Muscle layer of duodenum (tissue), 2 donors: Measurements from ENCODE around the gene SFN.
"Not testable (repeated sequence)": the region's sequence is repeated elsewhere in the genome, so short reads cannot be mapped to it uniquely, and the experiment has no call there.

Source experiments
- H3K27ac ChIP-seq: one replicate; pipeline ENCODE4 v1.7.0; 2013; ENCODE audit warnings: mild to moderate bottlenecking, low read length
- H3K27me3 ChIP-seq: one replicate; pipeline ENCODE4 v1.7.0; 2013; ENCODE audit warnings: low read depth, mild to moderate bottlenecking, control low read depth, low read length
- H3K36me3 ChIP-seq, 2 donors: one replicate each; pipeline ENCODE4 v1.7.0; 2013; ENCODE audit warnings: low read length in 2 of 2, control low read depth in 1 of 2, mild to moderate bottlenecking in 1 of 2; ENCODE audit not compliant: insufficient read depth in 2 of 2, control insufficient read depth in 1 of 2
- H3K4me1 ChIP-seq, 2 donors: one replicate each; pipeline ENCODE4 v1.7.0; 2013; ENCODE audit warnings: low read length in 2 of 2, mild to moderate bottlenecking in 2 of 2, control low read depth in 1 of 2, moderate library complexity in 1 of 2; ENCODE audit not compliant: insufficient read depth in 2 of 2, control insufficient read depth in 1 of 2
- H3K4me3 ChIP-seq, 2 donors: one replicate each; pipeline ENCODE4 v1.7.0; 2013; ENCODE audit warnings: low read length in 2 of 2, low read depth in 1 of 2, mild to moderate bottlenecking in 1 of 2
- H3K9me3 ChIP-seq, 2 donors: one replicate each; pipeline ENCODE4 v1.7.0; 2013; ENCODE audit warnings: low read length in 2 of 2, control low read depth in 1 of 2, mild to moderate bottlenecking in 1 of 2; ENCODE audit not compliant: control insufficient read depth in 1 of 2
- donor health status: healthy.

SFN gene

GRCh38 chr1:26856604-26857469, 6.1 kb upstream of the SFN start:
- H3K36me3 ChIP-seq, result peaks cover 25 to 59% of the 10 kb centered on the region in 2 donors
- no peak overlapping the region for H3K4me3 ChIP-seq
- H3K27ac ChIP-seq, result no peak overlapping the region
- no peaks in the 10 kb centered on the region for H3K4me1 ChIP-seq
- H3K27me3 ChIP-seq, result no peaks in the 10 kb centered on the region
- no peaks in the 10 kb centered on the region for H3K9me3 ChIP-seq

- Histone ChIP-seq H3K27me3 (no peaks in the 10 kb centered on the region), H3K4me3 (no peak overlapping the region), H3K36me3 (peaks cover 21 to 52% of the 10 kb centered on the region in 2 donors), H3K9me3 (no peaks in the 10 kb centered on the region), H3K27ac (no peak overlapping the region), H3K4me1 (no peaks in the 10 kb centered on the region)
Measured at GRCh38 chr1:26857473-26858060, 5.4 kb upstream of the SFN start.

GRCh38 chr1:26858160-26858559, 4.8 kb upstream of the SFN start:
- no peaks in the 10 kb centered on the region for H3K4me1 ChIP-seq
- no peaks in the 10 kb centered on the region for H3K9me3 ChIP-seq
- no peaks in the 10 kb centered on the region for H3K27me3 ChIP-seq
- peaks cover 17 to 46% of the 10 kb centered on the region in 2 donors for H3K36me3 ChIP-seq
- no peak overlapping the region for H3K4me3 ChIP-seq
- no peak overlapping the region for H3K27ac ChIP-seq

GRCh38 chr1:26858891-26859640, 3.9 kb upstream of the SFN start:
- H3K4me1 ChIP-seq, result peaks cover 0 to 4% of the 10 kb centered on the region in 2 donors
- no peak overlapping the region for H3K27ac ChIP-seq
- H3K36me3 ChIP-seq, result peaks cover 8 to 37% of the 10 kb centered on the region in 2 donors
- no peaks in the 10 kb centered on the region for H3K9me3 ChIP-seq
- no peaks in the 10 kb centered on the region for H3K27me3 ChIP-seq
- H3K4me3 ChIP-seq, result no peak overlapping the region

- peaks cover 0 to 9% of the 10 kb centered on the region in 2 donors for H3K4me1 ChIP-seq
- H3K4me3 ChIP-seq, result no peak overlapping the region
- H3K9me3 ChIP-seq, result no peaks in the 10 kb centered on the region
- no peak overlapping the region for H3K27ac ChIP-seq
- H3K27me3 ChIP-seq, result no peaks in the 10 kb centered on the region
- H3K36me3 ChIP-seq, result peaks cover 0 to 16% of the 10 kb centered on the region in 2 donors
Measured at GRCh38 chr1:26861286-26861701, 1.7 kb upstream of the SFN start.

GRCh38 chr1:26861889-26862378, 1.0 kb upstream of the SFN start:
- Histone ChIP-seq H3K27ac (no peak overlapping the region), H3K4me1 (peaks cover 0 to 9% of the 10 kb centered on the region in 2 donors), H3K9me3 (no peaks in the 10 kb centered on the region), H3K4me3 (no peak overlapping the region), H3K36me3 (peaks cover 0 to 10% of the 10 kb centered on the region in 2 donors), H3K27me3 (no peaks in the 10 kb centered on the region)

GRCh38 chr1:26863685-26864077, 732 bp downstream of the SFN start:
- Histone ChIP-seq H3K36me3 (no peaks in the 10 kb centered on the region), H3K27me3 (no peaks in the 10 kb centered on the region), H3K4me3 (peak overlapping the region; percentile 70), H3K4me1 (peaks cover 0 to 9% of the 10 kb centered on the region in 2 donors), H3K27ac (peak overlapping the region; percentile 79), H3K9me3 (no peaks in the 10 kb centered on the region)

- Histone ChIP-seq H3K27me3 (no peaks in the 10 kb centered on the region), H3K4me1 (peaks cover 0 to 9% of the 10 kb centered on the region in 2 donors), H3K9me3 (no peaks in the 10 kb centered on the region), H3K27ac (peak overlapping the region; percentile 93), H3K4me3 (peak overlapping the region; percentile 70), H3K36me3 (no peaks in the 10 kb centered on the region)
Measured at GRCh38 chr1:26864610-26865480, 1.9 kb downstream of the SFN start.

- H3K9me3 ChIP-seq, H3K27me3 ChIP-seq, H3K4me1 ChIP-seq, H3K4me3 ChIP-seq, H3K27ac ChIP-seq: not testable (repeated sequence)
- H3K36me3 ChIP-seq, result peaks cover 12 to 18% of the 10 kb centered on the region in 2 donors
Measured at GRCh38 chr1:26873097-26873496, 10.1 kb downstream of the SFN start.

- H3K4me3 ChIP-seq, result no peak overlapping the region
- H3K9me3 ChIP-seq, result no peaks in the 10 kb centered on the region
- no peaks in the 10 kb centered on the region for H3K27me3 ChIP-seq
- H3K4me1 ChIP-seq, result no peaks in the 10 kb centered on the region
- H3K27ac ChIP-seq, result no peak overlapping the region
- peaks cover 29 to 30% of the 10 kb centered on the region in 2 donors for H3K36me3 ChIP-seq
Measured at GRCh38 chr1:26874896-26875295, 11.9 kb downstream of the SFN start.
